T-helper 2 cell treated with Interferon-gamma antibody and Interleukin-4, amounts not matched to agents 5 μg/mL and 100 μg/mL, for 36 hours (primary cell): ENCODE measurements around the gene CARD19.

Experiments used
- DNase-seq: peaks from one replicate; pipeline ENCODE4 v3.0.0; 2021; ENCODE audit warnings: low spot score
- H3K27ac Mint-ChIP-seq: one replicate; pipeline ENCODE4 v1.8.0; 2021; ENCODE audit warnings: mild to moderate bottlenecking, mixed read lengths
- H3K27me3 Mint-ChIP-seq: one replicate; pipeline ENCODE4 v1.8.0; 2021; ENCODE audit warnings: low read depth, mixed read lengths
- H3K36me3 Mint-ChIP-seq: one replicate; pipeline ENCODE4 v1.8.0; 2021; ENCODE audit warnings: low read depth, mixed read lengths
- H3K4me1 Mint-ChIP-seq: one replicate; pipeline ENCODE4 v1.8.0; 2021; ENCODE audit warnings: low read depth, mixed read lengths
- H3K4me3 Mint-ChIP-seq: one replicate; pipeline ENCODE4 v1.8.0; 2022; ENCODE audit warnings: mild to moderate bottlenecking, moderate library complexity, mixed read lengths
- H3K9me3 Mint-ChIP-seq: one replicate; pipeline ENCODE4 v1.8.0; 2021; ENCODE audit warnings: mixed read lengths

The CARD19 gene

DNA sequence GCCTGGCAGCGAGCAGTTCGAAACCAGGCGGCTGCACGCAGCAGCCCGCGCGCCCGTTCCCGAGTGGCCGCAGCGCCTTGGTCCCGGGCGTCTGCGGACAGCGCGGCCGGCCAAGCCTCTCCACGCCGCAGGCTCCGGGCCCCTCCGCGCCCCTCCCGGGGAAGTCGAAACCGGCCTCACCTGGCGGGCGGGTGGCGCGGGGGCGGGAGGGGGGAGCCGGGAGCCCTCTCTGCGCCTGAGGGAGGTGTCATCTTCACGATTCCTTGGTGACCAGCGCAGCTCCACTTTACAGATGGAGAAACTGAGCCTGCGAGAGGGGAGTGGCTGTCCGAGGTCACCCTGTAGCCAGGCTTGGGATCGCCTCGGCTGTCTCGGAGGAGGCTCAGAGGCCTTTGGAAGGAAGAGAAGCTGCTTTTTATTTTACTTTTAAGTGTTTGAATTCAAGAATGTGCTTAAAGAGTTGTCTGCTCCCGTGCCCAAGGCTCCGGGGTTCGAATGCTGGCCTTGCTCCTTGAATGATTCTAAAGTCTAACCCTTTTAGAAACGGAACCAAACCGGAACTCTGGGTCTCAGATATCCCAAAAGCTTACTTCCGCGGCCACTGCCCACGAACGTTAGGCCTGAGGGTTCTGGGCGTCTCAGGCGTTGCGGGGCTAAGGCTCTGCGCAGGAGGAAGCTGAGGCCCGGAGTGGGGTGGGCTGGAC lies 36.9 kb upstream of the CARD19 start:
- no peaks in the 10 kb centered on the region for H3K27me3 Mint-ChIP-seq
- H3K9me3 Mint-ChIP-seq: no peaks in the 10 kb centered on the region
- DNase-seq: no peak
- peak overlapping the region; percentile 93 for H3K4me3 Mint-ChIP-seq
- peak overlapping the region; percentile 92 for H3K27ac Mint-ChIP-seq
- H3K36me3 Mint-ChIP-seq: peaks cover 17% of the 10 kb centered on the region
- peaks cover 45% of the 10 kb centered on the region for H3K4me1 Mint-ChIP-seq

DNA sequence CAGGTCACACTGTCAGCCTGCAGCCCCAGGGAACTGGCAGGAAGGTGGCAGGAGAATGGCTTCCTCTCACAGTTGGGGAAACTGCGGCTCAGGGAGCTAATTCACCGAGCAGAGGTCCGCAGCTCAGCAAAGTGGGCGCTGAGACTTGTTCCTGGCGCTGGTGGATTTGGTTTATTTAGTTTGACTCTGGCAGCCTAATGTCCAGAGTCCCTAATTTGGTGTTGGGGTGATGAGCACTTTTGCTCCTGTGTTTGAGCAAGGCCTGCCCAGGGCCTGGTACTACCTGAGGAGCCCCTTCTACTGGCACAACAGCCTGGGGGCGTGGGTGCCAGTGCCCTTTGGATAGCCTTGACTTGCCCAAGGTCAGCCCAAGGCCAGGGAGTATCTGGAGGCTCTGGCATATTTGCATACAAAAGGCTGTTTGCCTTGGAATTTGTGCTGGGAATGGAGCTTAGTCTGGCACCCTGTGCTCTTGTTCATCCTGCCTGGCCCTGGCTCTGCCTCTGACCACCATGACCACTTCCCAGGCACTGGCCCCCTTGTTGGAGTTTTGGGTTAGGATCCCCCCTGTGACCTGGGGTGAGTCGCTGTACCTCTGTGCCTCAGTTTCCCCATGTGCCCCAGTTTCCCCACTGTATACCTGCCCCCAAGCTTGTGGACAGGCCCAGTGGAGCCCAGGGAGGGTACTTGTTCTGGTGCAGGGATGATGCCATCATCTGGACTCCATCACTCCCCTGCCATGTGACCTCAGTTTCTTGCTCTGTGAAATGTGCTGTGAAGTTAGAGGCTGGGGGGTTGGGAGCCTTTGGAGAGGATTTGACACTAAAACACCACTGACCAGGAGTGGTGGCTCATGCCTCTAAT lies 36.1 kb upstream of the CARD19 start:
- no peaks in the 10 kb centered on the region for H3K27me3 Mint-ChIP-seq
- H3K36me3 Mint-ChIP-seq: peaks cover 25% of the 10 kb centered on the region
- DNase-seq: no peak
- peaks cover 53% of the 10 kb centered on the region for H3K4me1 Mint-ChIP-seq
- H3K4me3 Mint-ChIP-seq: peak overlapping the region; percentile 93
- H3K9me3 Mint-ChIP-seq: no peaks in the 10 kb centered on the region
- peak overlapping the region; percentile 92 for H3K27ac Mint-ChIP-seq

DNA sequence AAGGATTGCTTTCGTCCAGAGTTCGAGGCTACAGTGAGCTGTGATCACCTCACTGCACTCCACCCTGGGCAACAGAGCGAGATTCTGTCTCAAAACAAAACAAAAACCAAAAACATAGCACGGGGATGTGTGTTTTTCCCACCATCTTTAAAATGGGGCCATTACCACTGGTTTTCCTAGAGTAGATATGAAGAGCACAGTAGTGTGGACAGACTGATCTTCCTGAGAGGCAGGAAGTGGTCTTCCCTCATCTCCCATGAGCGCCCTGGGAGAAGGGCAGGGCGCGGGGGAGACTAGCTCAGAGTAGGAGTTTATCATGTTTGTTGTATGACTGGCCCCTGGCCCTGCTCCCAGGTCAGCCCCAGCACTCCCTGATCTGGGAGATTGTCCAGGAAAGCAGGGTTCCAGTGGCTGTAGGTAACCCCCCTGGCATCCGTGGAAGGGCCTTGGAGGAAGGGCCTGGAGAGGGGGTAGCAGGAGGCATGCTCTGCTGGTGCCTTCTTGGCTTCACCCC lies 35.2 kb upstream of the CARD19 start:
- Mint-ChIP-seq H3K9me3 (no peaks in the 10 kb centered on the region), H3K27ac (peak overlapping the region; percentile 92), H3K27me3 (no peaks in the 10 kb centered on the region), H3K4me3 (peak overlapping the region; percentile 93), H3K36me3 (peaks cover 30% of the 10 kb centered on the region), H3K4me1 (peaks cover 56% of the 10 kb centered on the region)
- DNase-seq: no peak

DNA sequence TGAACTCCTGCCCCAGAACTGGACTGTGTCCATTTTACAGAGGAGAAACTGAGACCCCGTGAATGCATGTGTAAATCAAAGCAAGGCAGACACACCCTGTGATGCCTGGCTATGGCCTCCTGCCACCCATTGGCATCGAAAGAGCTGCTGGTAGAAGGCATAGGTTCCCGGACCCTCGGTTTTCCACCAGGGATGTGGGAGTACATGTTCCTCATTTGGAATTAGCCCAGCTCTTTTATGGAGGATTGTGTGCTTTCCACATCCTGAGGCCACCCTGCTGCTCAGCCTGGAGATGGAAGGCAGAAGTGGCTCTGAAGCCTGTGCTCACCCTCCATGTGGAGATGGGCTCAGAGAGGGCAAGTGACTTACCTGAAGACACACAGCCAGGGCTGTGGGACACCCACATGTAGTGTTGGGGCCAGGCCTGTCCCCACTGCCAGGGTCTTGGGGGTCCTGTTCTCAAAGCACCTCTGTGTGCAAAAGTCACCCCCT lies 34.7 kb upstream of the CARD19 start:
- Mint-ChIP-seq H3K4me3 (peak overlapping the region; percentile 93), H3K9me3 (no peaks in the 10 kb centered on the region), H3K36me3 (peaks cover 32% of the 10 kb centered on the region), H3K27ac (peak overlapping the region; percentile 92), H3K4me1 (peaks cover 61% of the 10 kb centered on the region), H3K27me3 (no peaks in the 10 kb centered on the region)
- no peak for DNase-seq

DNA sequence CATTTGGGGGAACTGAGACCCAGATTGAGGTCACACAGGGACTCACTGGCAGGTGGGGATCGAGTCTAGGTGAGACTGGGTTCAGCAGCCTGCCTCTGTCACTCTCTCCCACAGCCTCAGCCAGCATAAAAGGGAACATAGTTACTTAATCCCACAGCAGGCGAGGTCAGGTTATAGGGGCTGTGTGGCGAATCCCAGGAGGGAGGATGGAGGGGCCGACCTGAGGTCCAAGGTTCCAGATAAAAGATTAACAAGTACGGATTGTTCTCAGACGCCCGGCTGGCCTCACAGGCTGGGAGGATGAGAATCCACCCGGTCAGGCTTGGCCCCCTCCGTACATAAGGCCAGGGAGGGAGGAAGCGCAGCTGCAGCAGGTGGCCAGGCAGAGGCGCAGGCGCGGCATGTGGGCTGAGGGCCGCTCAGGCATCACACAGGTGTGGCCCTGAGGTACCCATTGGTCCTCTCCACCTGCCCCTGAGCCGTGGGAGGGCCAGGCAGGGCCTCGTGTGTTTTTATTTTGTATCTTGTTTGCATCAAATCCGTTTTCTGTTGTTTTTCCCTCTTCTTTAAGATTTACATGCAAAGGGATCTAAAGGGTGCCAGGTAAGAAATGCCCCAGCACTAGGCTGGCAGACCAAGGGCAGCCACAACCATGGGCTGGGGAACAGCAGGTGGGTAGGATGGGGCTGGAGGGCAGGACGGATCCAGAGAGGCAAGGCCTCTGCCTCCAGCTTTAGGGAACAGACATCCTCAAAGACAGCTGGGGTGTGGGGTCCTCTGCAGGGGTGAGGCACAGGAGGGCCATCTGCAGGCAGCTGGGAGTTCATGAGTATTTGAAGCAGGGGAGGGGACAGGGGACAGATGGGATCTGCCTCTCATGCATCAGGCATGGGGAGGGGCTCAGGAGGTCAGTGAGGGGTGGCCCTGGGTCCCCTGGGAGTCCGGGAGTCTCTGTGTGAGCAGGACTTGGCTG lies 33.9 kb upstream of the CARD19 start:
- Mint-ChIP-seq H3K4me1 (peaks cover 66% of the 10 kb centered on the region), H3K4me3 (peak overlapping the region; percentile 93), H3K9me3 (no peaks in the 10 kb centered on the region), H3K27me3 (no peaks in the 10 kb centered on the region), H3K36me3 (peaks cover 37% of the 10 kb centered on the region), H3K27ac (peak overlapping the region; percentile 92)
- no peak for DNase-seq

DNA sequence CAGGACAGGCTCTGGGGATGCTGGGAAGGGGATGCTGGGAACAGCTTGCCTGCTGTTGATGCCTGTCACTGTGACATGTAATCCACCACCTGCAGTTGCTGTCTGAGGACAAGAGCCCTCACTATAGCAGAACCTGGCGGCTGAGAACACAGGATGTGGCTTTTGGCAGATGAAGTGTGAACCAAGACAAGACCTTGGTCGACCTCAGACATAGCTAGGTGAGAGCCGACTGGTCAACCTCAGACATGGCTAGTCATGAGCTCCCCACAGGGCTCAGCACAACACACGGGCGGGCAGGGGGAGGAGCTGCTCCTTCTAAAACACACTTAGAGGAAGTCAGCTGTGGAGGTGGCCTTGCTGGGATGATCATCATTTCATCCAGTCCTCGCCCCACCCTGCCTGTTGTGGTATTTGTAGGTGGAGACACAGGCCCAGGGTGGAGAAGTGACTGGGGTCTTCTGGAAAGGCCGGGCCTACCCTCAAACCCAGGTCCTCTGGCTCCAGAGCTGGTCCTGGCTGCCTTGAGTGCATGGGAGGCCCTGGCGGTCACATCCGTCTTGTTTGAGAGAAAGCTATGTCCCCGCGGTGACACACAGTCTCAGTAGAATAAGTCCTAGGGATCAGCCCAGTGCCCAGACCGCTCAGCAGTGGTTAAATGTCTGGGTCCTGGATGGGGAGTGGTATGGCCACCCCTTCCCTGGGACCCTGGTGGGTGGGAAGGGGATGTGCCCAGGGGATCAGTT lies 31.5 kb upstream of the CARD19 start:
- H3K36me3 Mint-ChIP-seq: peaks cover 59% of the 10 kb centered on the region

DNA sequence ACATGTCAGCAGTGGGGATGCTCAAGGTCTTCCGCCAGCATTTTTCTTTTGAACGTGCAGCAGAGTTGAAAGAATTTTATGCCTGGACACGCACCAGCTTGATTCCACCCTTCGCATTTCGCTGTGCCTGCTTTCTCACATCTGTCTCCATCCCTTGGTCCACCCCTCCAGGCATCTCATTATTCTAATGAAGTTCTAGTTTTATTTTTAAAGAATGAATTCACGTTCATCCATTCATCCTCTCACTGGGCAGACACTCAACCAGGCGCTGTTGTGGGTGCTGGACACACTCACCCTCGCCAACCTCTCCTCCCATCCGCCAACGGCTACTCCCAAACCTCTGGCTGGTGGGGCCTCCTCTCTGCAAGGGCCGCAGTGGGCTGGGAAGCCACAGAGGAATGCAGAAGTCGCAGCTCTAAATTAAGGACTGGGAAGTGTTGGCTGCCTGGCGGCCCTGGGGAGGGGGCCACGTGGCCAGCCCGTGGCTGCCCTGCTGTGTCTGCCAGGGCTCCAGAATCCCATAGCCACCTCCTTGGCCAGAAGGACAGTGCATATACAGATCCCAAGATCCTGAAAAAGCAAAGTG lies 30.8 kb upstream of the CARD19 start:
- peak overlapping the region; percentile 96 for H3K27ac Mint-ChIP-seq
- no peaks in the 10 kb centered on the region for H3K9me3 Mint-ChIP-seq
- H3K27me3 Mint-ChIP-seq: no peaks in the 10 kb centered on the region
- no peak for DNase-seq
- H3K36me3 Mint-ChIP-seq: peaks cover 59% of the 10 kb centered on the region
- H3K4me3 Mint-ChIP-seq: peak overlapping the region; percentile 88
- peaks cover 66% of the 10 kb centered on the region for H3K4me1 Mint-ChIP-seq

More for the DNA sequence above, 31.5 kb upstream of the CARD19 start:
- no peaks in the 10 kb centered on the region for H3K9me3 Mint-ChIP-seq
- H3K4me1 Mint-ChIP-seq: peaks cover 68% of the 10 kb centered on the region
- H3K4me3 Mint-ChIP-seq: peak overlapping the region; percentile 88
- peak overlapping the region; percentile 96 for H3K27ac Mint-ChIP-seq
- H3K27me3 Mint-ChIP-seq: no peaks in the 10 kb centered on the region
- DNase-seq: peak; percentile 89

DNA sequence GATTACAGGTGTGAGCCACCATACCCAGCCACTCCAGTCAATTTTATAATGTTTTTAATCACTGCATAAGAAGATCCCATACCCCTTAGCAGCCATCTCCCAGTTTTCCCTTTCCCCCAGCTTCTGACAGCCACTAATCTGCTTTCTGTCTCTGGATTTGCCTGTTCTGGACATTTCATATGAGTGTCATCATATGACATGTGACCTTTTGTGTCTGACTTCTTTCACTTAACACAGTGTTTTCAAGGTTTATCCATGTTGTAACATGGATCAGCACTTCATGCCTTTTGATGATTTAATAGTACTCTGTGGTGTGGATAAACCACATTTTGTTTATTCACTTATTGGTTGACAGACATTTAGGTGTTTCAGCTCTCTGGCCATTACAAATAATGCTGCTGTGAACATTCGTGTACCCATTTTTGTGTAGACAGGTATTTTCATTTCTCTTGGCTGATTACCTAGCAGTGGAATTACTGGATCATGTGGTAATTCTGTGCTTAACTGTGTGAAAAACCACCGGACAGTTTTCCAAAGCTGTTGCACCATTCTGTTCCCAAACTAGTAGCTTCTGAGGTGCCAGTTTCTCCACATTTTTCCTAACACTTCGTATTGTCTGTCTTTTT lies 28.9 kb upstream of the CARD19 start:
- no peak for DNase-seq
- no peaks in the 10 kb centered on the region for H3K27me3 Mint-ChIP-seq
- H3K36me3 Mint-ChIP-seq: peaks cover 58% of the 10 kb centered on the region
- peak overlapping the region; percentile 7 for H3K27ac Mint-ChIP-seq
- peaks cover 52% of the 10 kb centered on the region for H3K4me1 Mint-ChIP-seq
- no peaks in the 10 kb centered on the region for H3K9me3 Mint-ChIP-seq
- H3K4me3 Mint-ChIP-seq: peak overlapping the region; percentile 2

DNA sequence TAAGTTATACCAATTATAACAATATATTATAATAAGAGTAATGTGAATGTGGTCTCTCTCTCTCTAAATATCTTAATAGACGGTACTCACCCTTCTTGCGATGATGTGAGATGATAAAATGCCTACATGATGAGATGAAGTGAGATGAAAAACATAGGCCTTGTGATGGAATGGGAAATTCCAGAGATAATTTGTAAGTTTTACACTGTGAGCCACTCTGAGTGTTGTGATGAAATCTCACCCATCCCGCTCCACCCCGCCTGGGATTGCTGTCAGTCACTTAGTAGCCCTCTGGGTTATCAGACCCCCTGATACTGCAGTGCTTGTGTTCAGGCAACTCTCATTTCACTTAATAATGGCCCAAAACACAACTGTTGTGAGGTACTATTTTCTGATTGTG lies 27.1 kb upstream of the CARD19 start:
- DNase-seq: no peak
- Mint-ChIP-seq H3K4me3 (no peak overlapping the region), H3K27me3 (no peaks in the 10 kb centered on the region), H3K36me3 (peaks cover 60% of the 10 kb centered on the region), H3K9me3 (no peaks in the 10 kb centered on the region), H3K4me1 (peaks cover 44% of the 10 kb centered on the region), H3K27ac (no peak overlapping the region)

DNA sequence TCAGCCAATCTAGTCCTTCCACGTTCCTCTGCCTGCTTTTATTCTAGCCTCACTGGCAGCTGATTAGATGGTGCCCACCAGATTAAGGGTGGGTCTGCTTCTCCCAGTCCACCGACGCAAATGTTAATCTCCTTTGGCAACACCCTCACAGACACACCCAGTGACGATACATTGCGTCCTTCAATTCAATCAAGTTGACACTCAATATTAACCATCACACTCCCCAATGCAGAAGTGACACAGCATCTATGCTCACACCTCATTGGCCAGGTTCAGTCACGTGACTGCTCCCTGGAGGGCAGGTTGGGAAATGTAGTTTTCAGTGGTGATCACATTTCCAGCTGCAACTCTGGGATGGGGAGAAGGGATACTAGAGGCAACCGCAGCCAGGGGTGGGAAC lies 24.6 kb upstream of the CARD19 start:
- Mint-ChIP-seq H3K27me3 (no peaks in the 10 kb centered on the region), H3K9me3 (no peaks in the 10 kb centered on the region), H3K4me1 (peaks cover 28% of the 10 kb centered on the region), H3K4me3 (no peak overlapping the region), H3K36me3 (peaks cover 47% of the 10 kb centered on the region), H3K27ac (no peak overlapping the region)
- no peak for DNase-seq

DNA sequence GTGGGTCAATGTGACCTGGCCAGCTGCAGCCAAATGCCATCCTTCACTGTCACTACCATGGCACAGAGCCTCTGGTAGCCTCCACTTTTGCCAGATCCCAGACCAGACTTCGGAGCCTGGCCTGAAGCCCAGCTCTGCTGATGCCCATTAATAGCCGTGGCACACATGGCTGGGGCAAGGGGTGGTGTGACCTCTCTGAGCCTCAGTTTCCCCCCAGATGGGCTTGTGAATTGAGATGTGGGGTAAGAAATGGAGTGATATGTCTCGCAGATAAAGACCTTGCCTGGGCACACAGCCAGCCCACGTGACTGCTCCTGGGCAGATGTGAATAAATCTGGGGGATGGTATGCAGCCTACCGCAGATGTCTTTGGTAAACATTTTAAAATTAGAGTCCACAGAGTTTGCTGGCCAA lies 23.6 kb upstream of the CARD19 start:
- DNase-seq: no peak
- Mint-ChIP-seq H3K9me3 (no peaks in the 10 kb centered on the region), H3K27ac (peak overlapping the region; percentile 20), H3K36me3 (peaks cover 45% of the 10 kb centered on the region), H3K4me1 (peaks cover 25% of the 10 kb centered on the region), H3K4me3 (no peak overlapping the region), H3K27me3 (no peaks in the 10 kb centered on the region)

DNA sequence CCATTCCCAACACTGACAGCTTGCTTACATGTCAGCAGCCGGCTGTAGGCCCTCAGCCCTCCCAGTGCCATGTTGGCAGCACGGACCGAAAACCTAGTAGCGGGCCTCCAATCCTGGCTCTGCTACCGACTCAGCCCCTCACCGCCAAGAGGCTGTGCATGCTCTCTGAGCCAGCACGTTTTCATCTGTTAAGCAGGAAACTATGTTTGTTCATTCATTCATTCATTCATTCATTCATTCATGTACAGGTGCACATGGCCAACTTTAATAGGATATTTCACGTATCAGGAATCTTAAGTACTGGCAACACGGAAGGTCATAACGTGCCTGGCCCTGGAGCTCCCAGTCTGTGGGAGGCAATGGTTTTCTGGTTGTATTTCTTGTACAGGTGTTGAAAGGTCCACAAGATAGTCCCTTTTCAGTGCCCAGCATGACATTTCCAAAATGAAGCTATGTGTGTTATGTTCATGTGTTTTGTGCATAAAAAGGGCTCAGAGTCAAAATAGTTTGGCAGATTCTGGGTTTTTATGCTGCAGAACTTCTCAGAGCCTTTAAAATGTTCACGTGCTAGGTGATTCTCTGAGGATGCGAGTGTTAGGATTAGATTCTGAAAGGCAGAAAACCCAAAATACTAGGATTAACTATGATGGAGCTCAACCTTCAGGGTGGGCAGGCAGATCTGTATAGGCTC lies 19.8 kb upstream of the CARD19 start:
- Mint-ChIP-seq H3K27me3 (no peaks in the 10 kb centered on the region), H3K9me3 (no peaks in the 10 kb centered on the region), H3K4me3 (no peak overlapping the region), H3K27ac (no peak overlapping the region), H3K4me1 (peaks cover 16% of the 10 kb centered on the region), H3K36me3 (peaks cover 43% of the 10 kb centered on the region)
- no peak for DNase-seq
